HG03521 (cell line): ENCODE results near the gene ANKRD49.
A peak's percentile ranks its signal among the peaks of the same experiment; 100 is the strongest.

Source experiments
- ATAC-seq: cut with Tn5 transposase; IDR thresholded peaks from one replicate; pipeline ENCODE4 v1.9.1; 2021; ENCODE audit warnings: mild to moderate bottlenecking, moderate library complexity; ENCODE audit not compliant: unreplicated experiment

ANKRD49 gene

DNA sequence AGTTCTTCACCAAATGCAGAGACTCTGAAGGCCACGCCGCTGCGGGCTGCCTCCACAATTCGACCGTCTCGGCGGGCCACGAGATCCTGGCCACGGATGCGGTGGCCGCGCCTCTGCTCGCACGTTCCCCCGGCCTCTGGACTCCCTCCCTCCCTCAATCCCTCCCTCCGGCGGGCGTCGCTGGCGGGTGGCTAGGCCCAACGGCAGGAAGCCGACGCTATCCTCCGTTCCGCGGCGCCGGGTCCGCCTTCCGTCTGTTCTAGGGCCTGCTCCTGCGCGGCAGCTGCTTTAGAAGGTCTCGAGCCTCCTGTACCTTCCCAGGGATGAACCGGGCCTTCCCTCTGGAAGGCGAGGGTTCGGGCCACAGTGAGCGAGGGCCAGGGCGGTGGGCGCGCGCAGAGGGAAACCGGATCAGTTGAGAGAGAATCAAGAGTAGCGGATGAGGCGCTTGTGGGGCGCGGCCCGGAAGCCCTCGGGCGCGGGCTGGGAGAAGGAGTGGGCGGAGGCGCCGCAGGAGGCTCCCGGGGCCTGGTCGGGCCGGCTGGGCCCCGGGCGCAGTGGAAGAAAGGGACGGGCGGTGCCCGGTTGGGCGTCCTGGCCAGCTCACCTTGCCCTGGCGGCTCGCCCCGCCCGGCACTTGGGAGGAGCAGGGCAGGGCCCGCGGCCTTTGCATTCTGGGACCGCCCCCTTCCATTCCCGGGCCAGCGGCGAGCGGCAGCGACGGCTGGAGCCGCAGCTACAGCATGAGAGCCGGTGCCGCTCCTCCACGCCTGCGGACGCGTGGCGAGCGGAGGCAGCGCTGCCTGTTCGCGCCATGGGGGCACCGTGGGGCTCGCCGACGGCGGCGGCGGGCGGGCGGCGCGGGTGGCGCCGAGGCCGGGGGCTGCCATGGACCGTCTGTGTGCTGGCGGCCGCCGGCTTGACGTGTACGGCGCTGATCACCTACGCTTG lies 50.2 kb downstream of the ANKRD49 start, which contains the start of gene FUT4:
Gene FUT4 (plus strand): TSS at position 227 of the 951 bp plus-strand sequence. CDS start 213 bp downstream, at position 440.
- peak; percentile 75 for ATAC-seq

DNA sequence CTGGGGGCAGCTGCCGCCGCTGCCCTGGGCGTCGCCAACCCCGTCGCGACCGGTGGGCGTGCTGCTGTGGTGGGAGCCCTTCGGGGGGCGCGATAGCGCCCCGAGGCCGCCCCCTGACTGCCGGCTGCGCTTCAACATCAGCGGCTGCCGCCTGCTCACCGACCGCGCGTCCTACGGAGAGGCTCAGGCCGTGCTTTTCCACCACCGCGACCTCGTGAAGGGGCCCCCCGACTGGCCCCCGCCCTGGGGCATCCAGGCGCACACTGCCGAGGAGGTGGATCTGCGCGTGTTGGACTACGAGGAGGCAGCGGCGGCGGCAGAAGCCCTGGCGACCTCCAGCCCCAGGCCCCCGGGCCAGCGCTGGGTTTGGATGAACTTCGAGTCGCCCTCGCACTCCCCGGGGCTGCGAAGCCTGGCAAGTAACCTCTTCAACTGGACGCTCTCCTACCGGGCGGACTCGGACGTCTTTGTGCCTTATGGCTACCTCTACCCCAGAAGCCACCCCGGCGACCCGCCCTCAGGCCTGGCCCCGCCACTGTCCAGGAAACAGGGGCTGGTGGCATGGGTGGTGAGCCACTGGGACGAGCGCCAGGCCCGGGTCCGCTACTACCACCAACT lies 51.0 kb downstream of the ANKRD49 start:
- no peak for ATAC-seq

DNA sequence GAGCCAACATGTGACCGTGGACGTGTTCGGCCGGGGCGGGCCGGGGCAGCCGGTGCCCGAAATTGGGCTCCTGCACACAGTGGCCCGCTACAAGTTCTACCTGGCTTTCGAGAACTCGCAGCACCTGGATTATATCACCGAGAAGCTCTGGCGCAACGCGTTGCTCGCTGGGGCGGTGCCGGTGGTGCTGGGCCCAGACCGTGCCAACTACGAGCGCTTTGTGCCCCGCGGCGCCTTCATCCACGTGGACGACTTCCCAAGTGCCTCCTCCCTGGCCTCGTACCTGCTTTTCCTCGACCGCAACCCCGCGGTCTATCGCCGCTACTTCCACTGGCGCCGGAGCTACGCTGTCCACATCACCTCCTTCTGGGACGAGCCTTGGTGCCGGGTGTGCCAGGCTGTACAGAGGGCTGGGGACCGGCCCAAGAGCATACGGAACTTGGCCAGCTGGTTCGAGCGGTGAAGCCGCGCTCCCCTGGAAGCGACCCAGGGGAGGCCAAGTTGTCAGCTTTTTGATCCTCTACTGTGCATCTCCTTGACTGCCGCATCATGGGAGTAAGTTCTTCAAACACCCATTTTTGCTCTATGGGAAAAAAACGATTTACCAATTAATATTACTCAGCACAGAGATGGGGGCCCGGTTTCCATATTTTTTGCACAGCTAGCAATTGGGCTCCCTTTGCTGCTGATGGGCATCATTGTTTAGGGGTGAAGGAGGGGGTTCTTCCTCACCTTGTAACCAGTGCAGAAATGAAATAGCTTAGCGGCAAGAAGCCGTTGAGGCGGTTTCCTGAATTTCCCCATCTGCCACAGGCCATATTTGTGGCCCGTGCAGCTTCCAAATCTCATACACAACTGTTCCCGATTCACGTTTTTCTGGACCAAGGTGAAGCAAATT lies 51.7 kb downstream of the ANKRD49 start:
- no peak for ATAC-seq

DNA sequence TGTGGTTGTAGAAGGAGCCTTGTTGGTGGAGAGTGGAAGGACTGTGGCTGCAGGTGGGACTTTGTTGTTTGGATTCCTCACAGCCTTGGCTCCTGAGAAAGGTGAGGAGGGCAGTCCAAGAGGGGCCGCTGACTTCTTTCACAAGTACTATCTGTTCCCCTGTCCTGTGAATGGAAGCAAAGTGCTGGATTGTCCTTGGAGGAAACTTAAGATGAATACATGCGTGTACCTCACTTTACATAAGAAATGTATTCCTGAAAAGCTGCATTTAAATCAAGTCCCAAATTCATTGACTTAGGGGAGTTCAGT lies 52.3 kb downstream of the ANKRD49 start:
- ATAC-seq: no peak

DNA sequence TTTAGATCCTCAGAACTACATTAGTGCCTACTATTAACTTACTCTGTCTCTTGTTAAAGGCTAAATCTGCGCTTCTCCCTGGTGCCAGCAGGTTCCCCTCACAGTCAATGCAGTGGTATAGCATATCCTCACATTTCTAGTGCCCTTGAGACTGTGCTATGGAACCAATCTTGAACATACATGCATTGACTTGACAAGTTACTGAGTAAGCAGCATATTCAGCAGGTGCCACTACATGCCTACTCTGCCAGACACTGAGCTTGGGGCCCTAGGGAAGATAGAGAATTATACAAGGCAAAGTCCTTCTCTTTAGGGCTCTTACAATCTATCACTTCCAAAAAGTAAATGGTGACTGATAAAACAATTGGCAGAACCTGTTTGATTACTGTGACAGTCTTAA lies 53.1 kb downstream of the ANKRD49 start:
- no peak for ATAC-seq

DNA sequence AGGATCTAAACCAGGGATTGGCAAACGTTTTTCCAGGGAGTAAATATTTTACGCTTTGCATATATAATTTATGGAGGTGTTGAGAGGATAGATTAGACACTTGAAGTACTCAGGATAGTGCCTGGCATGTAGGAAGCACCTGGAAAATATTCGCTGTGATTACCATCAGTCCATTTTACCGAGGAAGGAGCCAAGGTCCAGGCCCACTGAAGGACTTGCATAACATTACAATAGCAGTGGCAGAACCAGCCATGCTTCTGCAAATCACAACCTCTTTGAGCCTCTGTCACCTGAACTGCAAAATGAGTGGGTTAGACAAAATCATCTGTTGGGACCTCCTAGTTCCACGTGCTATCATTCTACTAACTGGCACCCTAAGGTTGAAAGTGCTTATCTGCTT lies 55.4 kb downstream of the ANKRD49 start:
- no peak for ATAC-seq
